GM13977 (cell line): ENCODE results near the gene SPIRE2.
"Not testable (repeated sequence)": the region's sequence is repeated elsewhere in the genome, so short reads cannot be mapped to it uniquely, and the experiment has no call there.

Experiments used
- DNase-seq: peaks from one replicate; pipeline ENCODE4 v3.0.0; 2012; ENCODE audit warnings: low spot score
- CTCF ChIP-seq: IDR thresholded peaks from 2 replicates; pipeline ENCODE4 v1.5.1; 2012; ENCODE audit warnings: mild to moderate bottlenecking, control low read depth; ENCODE audit not compliant: insufficient read depth; ENCODE audit errors: extremely low read depth, missing control alignments
- in situ Hi-C: fragments of 300-500 bp; cut with MboI; formaldehyde crosslinking; loops from one replicate; pipeline ENCODE4 v1.12.0; 2022; ENCODE audit warnings: low sequenced_read_pairs, low pct_unique_long_range_greater_than_20kb, mixed read lengths, inconsistent platforms; ENCODE audit not compliant: unreplicated experiment

Gene SPIRE2

GRCh38 chr16:89831810-89832328 lies 3.6 kb downstream of the SPIRE2 start:
- no peak for TF ChIP-seq CTCF
- in situ Hi-C loops, result no loop called here
- DNase-seq, result no peak

- DNase-seq, in situ Hi-C loops: not testable (repeated sequence)
Observed at GRCh38 chr16:89833664-89834363, 5.5 kb downstream of the SPIRE2 start.

GRCh38 chr16:89834813-89835363 lies 6.6 kb downstream of the SPIRE2 start:
- DNase-seq, in situ Hi-C loops: not testable (repeated sequence)

- in situ Hi-C loops, DNase-seq: not testable (repeated sequence)
Observed at GRCh38 chr16:89836484-89836883, 8.2 kb downstream of the SPIRE2 start.

GRCh38 chr16:89837014-89837546 lies 8.8 kb downstream of the SPIRE2 start:
- DNase-seq, result no peak
- no peak for TF ChIP-seq CTCF
- in situ Hi-C loops, result no loop called here

GRCh38 chr16:89841275-89841674 lies 13.0 kb downstream of the SPIRE2 start:
- TF ChIP-seq CTCF, result no peak
- no peak for DNase-seq
- in situ Hi-C loops, result no loop called here

GRCh38 chr16:89842471-89843408 lies 14.5 kb downstream of the SPIRE2 start:
- no peak for TF ChIP-seq CTCF
- in situ Hi-C loops, result no loop called here
- DNase-seq, result no peak
